ENCODE results near the gene CDK6. TPM values are rescaled to one million over a fixed set of nuclear protein-coding genes. Genes with fewer than 3 reads are reported as not detected.

The CDK6 gene
- total RNA-seq, 4 donors from 2014 or later = 12.9 to 32.7 (median 21.6) TPM

- intact Hi-C loops (cut with DNase I; ENCODE audit: low total_unique reads) (no loop called here), in situ Hi-C loops (cut with MboI; ENCODE audit: low pct_ligation_motif_present in 1 of 4, low pct_unique_long_range_greater_than_20kb in 1 of 4, low sequenced_read_pairs in 3 of 4) (no loop called here)
- 84 to 89% methylated on average over 3 to 6 of the region's 6 CpGs for WGBS, 2 donors (ENCODE audit: low coverage in 1 of 2)
- Histone ChIP-seq H3K4me3 (no peak overlapping the region), H3K9me3 (no peaks in the 10 kb centered on the region), H3K27me3 (no peaks in the 10 kb centered on the region), H3K4me1 (no peaks in the 10 kb centered on the region), H3K36me3 (peaks cover 0 to 53% (median 26%) of the 10 kb centered on the region in 4 donors), H3K27ac (no peak overlapping the region)
- TF ChIP-seq POLR2A (IDR thresholded peaks at IDR 0.05) (no peak), CTCF (IDR thresholded peaks at IDR 0.05) (no peak), POLR2AphosphoS5 (IDR thresholded peaks at IDR 0.05) (no peak), EP300 (IDR thresholded peaks at IDR 0.05; ENCODE audit: low read depth) (no peak)
- DNase-seq = no peak
These were observed 268.9 kb downstream of the CDK6 start for GRCh38 chr7:92567460-92567859.

GRCh38 chr7:92563345-92563744 is 273.0 kb downstream of the CDK6 start:
- Histone ChIP-seq H3K9me3 (no peaks in the 10 kb centered on the region), H3K27me3 (no peaks in the 10 kb centered on the region), H3K27ac (no peak overlapping the region), H3K36me3 (peaks cover 0 to 52% (median 19%) of the 10 kb centered on the region in 4 donors), H3K4me3 (no peak overlapping the region), H3K4me1 (no peaks in the 10 kb centered on the region)
- no peak for TF ChIP-seq POLR2AphosphoS5 (IDR thresholded peaks at IDR 0.05)
- no peak for TF ChIP-seq CTCF (IDR thresholded peaks at IDR 0.05)
- no peak for TF ChIP-seq EP300 (IDR thresholded peaks at IDR 0.05; ENCODE audit: low read depth)
- TF ChIP-seq POLR2A (IDR thresholded peaks at IDR 0.05) = no peak
- DNase-seq = no peak
- in situ Hi-C loops (cut with MboI; ENCODE audit: low pct_ligation_motif_present in 1 of 4, low pct_unique_long_range_greater_than_20kb in 1 of 4, low sequenced_read_pairs in 3 of 4) = no loop called here
- 87% methylated on average over 2 of the region's 2 CpGs; no CpG with 5 or more reads in 1 of the 2 donors for WGBS, 2 donors (ENCODE audit: low coverage in 1 of 2)
- intact Hi-C loops (cut with DNase I; ENCODE audit: low total_unique reads) = no loop called here

- intact Hi-C loops (cut with DNase I; ENCODE audit: low total_unique reads) = no loop called here
- Histone ChIP-seq H3K27me3 (no peaks in the 10 kb centered on the region), H3K36me3 (peaks cover 0 to 30% (median 7%) of the 10 kb centered on the region in 4 donors), H3K4me3 (no peak overlapping the region), H3K4me1 (no peaks in the 10 kb centered on the region), H3K9me3 (no peaks in the 10 kb centered on the region), H3K27ac (no peak overlapping the region)
- TF ChIP-seq CTCF (IDR thresholded peaks at IDR 0.05) (no peak), POLR2AphosphoS5 (IDR thresholded peaks at IDR 0.05) (no peak), POLR2A (IDR thresholded peaks at IDR 0.05) (no peak)
- DNase-seq = no peak
- in situ Hi-C loops (cut with MboI; ENCODE audit: low pct_ligation_motif_present in 1 of 4, low pct_unique_long_range_greater_than_20kb in 1 of 4, low sequenced_read_pairs in 3 of 4) = no loop called here
These were observed 275.8 kb downstream of the CDK6 start for GRCh38 chr7:92560602-92561001.

- Histone ChIP-seq H3K4me3 (no peak overlapping the region), H3K4me1 (no peaks in the 10 kb centered on the region), H3K27ac (no peak overlapping the region), H3K9me3 (no peaks in the 10 kb centered on the region), H3K27me3 (no peaks in the 10 kb centered on the region), H3K36me3 (peaks cover 0 to 16% (median 4%) of the 10 kb centered on the region in 4 donors)
- DNase-seq = no peak
- 87 to 97% methylated on average over 5 to 7 of the region's 7 CpGs for WGBS, 2 donors (ENCODE audit: low coverage in 1 of 2)
- intact Hi-C loops (cut with DNase I; ENCODE audit: low total_unique reads) = no loop called here
- in situ Hi-C loops (cut with MboI; ENCODE audit: low pct_ligation_motif_present in 1 of 4, low pct_unique_long_range_greater_than_20kb in 1 of 4, low sequenced_read_pairs in 3 of 4) = no loop called here
- TF ChIP-seq EP300 (IDR thresholded peaks at IDR 0.05; ENCODE audit: low read depth) (no peak), POLR2AphosphoS5 (IDR thresholded peaks at IDR 0.05) (no peak), POLR2A (IDR thresholded peaks at IDR 0.05) (no peak), CTCF (IDR thresholded peaks at IDR 0.05) (no peak)
These were observed 278.5 kb downstream of the CDK6 start for GRCh38 chr7:92557808-92558362.

Data from transverse colon (tissue), 4 donors.